C4-2B (cell line): ENCODE data around the gene LAMTOR4.
A peak's percentile ranks its signal among the peaks of the same experiment; 100 is the strongest.

Experiments used
- H3K27ac ChIP-seq: fragments of 450-650 bp; 2 replicates; pipeline ENCODE4 v1.5.1; 2017
- CTCF ChIP-seq: fragments of 450-650 bp; conservative IDR thresholded peaks from 2 replicates; pipeline ENCODE4 v1.5.1; 2017; ENCODE audit warnings: mild to moderate bottlenecking
- ZFX ChIP-seq: fragments of 450-650 bp; IDR thresholded peaks from 2 replicates; pipeline ENCODE4 v1.6.1; 2017

The LAMTOR4 gene

GRCh38 chr7:100118388-100119071 is 30.2 kb upstream of the LAMTOR4 start:
- peak overlapping the region; percentile 85 for H3K27ac ChIP-seq
- TF ChIP-seq ZFX (no peak), CTCF (no peak)

GRCh38 chr7:100119072-100119969 is 29.4 kb upstream of the LAMTOR4 start, which contains the start of the genes CNPY4 and TAF6:
CNPY4 (plus strand) TSS chr7:100119634; CDS start chr7:100119745, 111 bp downstream.
TAF6 (minus strand) TSS chr7:100119358; CDS start chr7:100114209, 5,149 bp downstream.
- no peak for TF ChIP-seq ZFX
- no peak for TF ChIP-seq CTCF
- H3K27ac ChIP-seq: peak within 1 kb of the TSS; percentile 85

- peak overlapping the region; percentile 85 for H3K27ac ChIP-seq
- TF ChIP-seq CTCF (no peak), ZFX (no peak)
These were observed 28.6 kb upstream of the LAMTOR4 start for GRCh38 chr7:100119970-100120732.

GRCh38 chr7:100120733-100121036 is 28.0 kb upstream of the LAMTOR4 start:
- H3K27ac ChIP-seq: 0 out of 2 replicates have a peak overlapping the region, but pooled peaks have one; percentile 85

GRCh38 chr7:100122067-100122466 is 26.7 kb upstream of the LAMTOR4 start:
- no peak overlapping the region for H3K27ac ChIP-seq
- TF ChIP-seq CTCF: no peak
- no peak for TF ChIP-seq ZFX

More at GRCh38 chr7:100120733-100121036, 28.0 kb upstream of the LAMTOR4 start:
- TF ChIP-seq CTCF (no peak), ZFX (no peak)

- H3K27ac ChIP-seq: no peak overlapping the region
- no peak for TF ChIP-seq CTCF
These were observed 26.1 kb upstream of the LAMTOR4 start for GRCh38 chr7:100122568-100122967.
